Colonic mucosa (tissue), 4 donors: ENCODE results near the gene KREMEN2. TPM values are rescaled to one million over a fixed set of nuclear protein-coding genes. Genes with fewer than 3 reads are reported as not detected.

ENCODE experiments used
- DNase-seq: peaks from one replicate; pipeline ENCODE4 v3.0.0-alpha.2; 2020
- H3K27ac ChIP-seq: fragments of 200-600 bp; one replicate; pipeline ENCODE4 v1.8.0; 2021
- H3K27me3 ChIP-seq: fragments of 200-600 bp; one replicate; pipeline ENCODE4 v1.8.0; 2021
- H3K36me3 ChIP-seq: fragments of 200-600 bp; one replicate; pipeline ENCODE4 v1.8.0; 2021
- H3K4me1 ChIP-seq: fragments of 200-600 bp; one replicate; pipeline ENCODE4 v1.8.0; 2021; ENCODE audit warnings: mild to moderate bottlenecking
- H3K4me3 ChIP-seq: fragments of 200-600 bp; one replicate; pipeline ENCODE4 v1.8.0; 2021
- H3K9ac ChIP-seq, 2 donors: one replicate each; pipeline ENCODE4 v1.7.0; 2013; ENCODE audit warnings: control low read depth in 2 of 2, low read depth in 2 of 2, low read length in 2 of 2
- H3K9me3 ChIP-seq: fragments of 200-600 bp; one replicate; pipeline ENCODE4 v1.8.0; 2021
- CTCF ChIP-seq: fragments of 200-600 bp; IDR thresholded peaks from one replicate; pipeline ENCODE4 v1.8.0; 2022; ENCODE audit warnings: antibody characterized with exemption, mild to moderate bottlenecking
- intact Hi-C: fragments of 100-400 bp; cut with DNase I; formaldehyde crosslinking; loops from one replicate; pipeline ENCODE4 v1.14.1; 2022
- total RNA-seq, 2 donors: library from RNA; stranded (reverse); fragmentation: NEBNext Ultra II Directional in 1 of 2; extraction: Animal tissue kit (Norgen Biotek cat#: 25700) in 1 of 2; gene quantifications; one replicate each; pipeline ENCODE4 v1.2.1, GENCODE V29; 2021
- donor health status: healthy.
- donor health status: DM: no; HTN: no; CAD: no.
- donor health status: DM: no; HTN: no; CAD: no.

Gene KREMEN2
- total RNA-seq, 2 donors from 2014 or later, result 1.4 to 1.5 TPM

DNA sequence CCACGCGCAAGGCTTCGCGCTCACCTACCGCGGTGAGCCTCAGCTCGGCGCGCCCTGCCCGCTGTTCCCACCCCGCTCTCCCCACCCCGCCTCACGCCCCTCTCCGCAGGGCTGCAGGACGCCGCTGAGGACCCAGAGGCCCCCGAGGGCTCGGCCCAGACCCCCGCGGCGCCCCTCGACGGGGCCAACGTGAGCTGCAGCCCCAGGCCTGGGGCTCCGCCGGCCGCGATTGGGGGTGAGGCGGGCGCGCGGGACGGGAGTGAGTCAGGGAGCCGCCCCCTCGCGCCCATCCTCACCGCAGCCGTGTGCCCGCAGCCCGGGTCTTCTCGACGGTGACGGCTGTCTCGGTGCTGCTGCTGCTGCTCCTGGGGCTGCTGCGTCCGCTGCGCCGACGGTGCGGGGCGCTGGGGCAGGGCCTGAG lies 3.1 kb downstream of the KREMEN2 start:
- Histone ChIP-seq H3K36me3 (no peaks in the 10 kb centered on the region), H3K4me3 (peak overlapping the region; percentile 22), H3K9me3 (no peaks in the 10 kb centered on the region), H3K27me3 (peaks cover 55% of the 10 kb centered on the region), H3K27ac (no peak overlapping the region), H3K4me1 (peaks cover 37% of the 10 kb centered on the region), H3K9ac (peak overlapping the region in 1 of 2 donors; percentile 8)
- no peak for DNase-seq
- intact Hi-C loops, result no loop called here
- TF ChIP-seq CTCF, result no peak

- H3K27me3 ChIP-seq, result peaks cover 50% of the 10 kb centered on the region
- H3K9me3 ChIP-seq, result no peaks in the 10 kb centered on the region
- H3K36me3 ChIP-seq, result no peaks in the 10 kb centered on the region
- no peak for TF ChIP-seq CTCF
- H3K9ac ChIP-seq, result peak overlapping the region in 1 of 2 donors; percentile 24
- peaks cover 37% of the 10 kb centered on the region for H3K4me1 ChIP-seq
- no peak overlapping the region for H3K4me3 ChIP-seq
- no peak overlapping the region for H3K27ac ChIP-seq
- DNase-seq, result no peak
- intact Hi-C loops, result no loop called here
Measured at GRCh38 chr16:2967721-2968161, 3.7 kb downstream of the KREMEN2 start.

- no peak for TF ChIP-seq CTCF
- H3K4me1 ChIP-seq, result peaks cover 34% of the 10 kb centered on the region
- intact Hi-C loops, result no loop called here
- peaks cover 44% of the 10 kb centered on the region for H3K27me3 ChIP-seq
- H3K27ac ChIP-seq, result peak overlapping the region; percentile 44
- peak overlapping the region; percentile 84 for H3K4me3 ChIP-seq
- DNase-seq, result peak; percentile 72
- H3K9me3 ChIP-seq, result no peaks in the 10 kb centered on the region
- H3K9ac ChIP-seq, result peak overlapping the region; percentile 26 to 38
- no peaks in the 10 kb centered on the region for H3K36me3 ChIP-seq
Measured at GRCh38 chr16:2968368-2968737, 4.3 kb downstream of the KREMEN2 start.

- peak; percentile 89 for DNase-seq
- Histone ChIP-seq H3K27me3 (peaks cover 38% of the 10 kb centered on the region), H3K4me1 (peaks cover 29% of the 10 kb centered on the region), H3K36me3 (no peaks in the 10 kb centered on the region), H3K4me3 (peak within 1 kb of the TSS; percentile 84), H3K27ac (peak within 1 kb of the TSS; percentile 44), H3K9me3 (no peaks in the 10 kb centered on the region), H3K9ac (peak within 1 kb of the TSS; percentile 76 to 89)
- intact Hi-C loops, result no loop called here
- TF ChIP-seq CTCF, result no peak
Measured at GRCh38 chr16:2968738-2969544, 4.9 kb downstream of the KREMEN2 start, which contains the start of gene PAQR4. PAQR4 (plus strand) TSS chr16:2969348; CDS start chr16:2969675, 327 bp downstream.

DNA sequence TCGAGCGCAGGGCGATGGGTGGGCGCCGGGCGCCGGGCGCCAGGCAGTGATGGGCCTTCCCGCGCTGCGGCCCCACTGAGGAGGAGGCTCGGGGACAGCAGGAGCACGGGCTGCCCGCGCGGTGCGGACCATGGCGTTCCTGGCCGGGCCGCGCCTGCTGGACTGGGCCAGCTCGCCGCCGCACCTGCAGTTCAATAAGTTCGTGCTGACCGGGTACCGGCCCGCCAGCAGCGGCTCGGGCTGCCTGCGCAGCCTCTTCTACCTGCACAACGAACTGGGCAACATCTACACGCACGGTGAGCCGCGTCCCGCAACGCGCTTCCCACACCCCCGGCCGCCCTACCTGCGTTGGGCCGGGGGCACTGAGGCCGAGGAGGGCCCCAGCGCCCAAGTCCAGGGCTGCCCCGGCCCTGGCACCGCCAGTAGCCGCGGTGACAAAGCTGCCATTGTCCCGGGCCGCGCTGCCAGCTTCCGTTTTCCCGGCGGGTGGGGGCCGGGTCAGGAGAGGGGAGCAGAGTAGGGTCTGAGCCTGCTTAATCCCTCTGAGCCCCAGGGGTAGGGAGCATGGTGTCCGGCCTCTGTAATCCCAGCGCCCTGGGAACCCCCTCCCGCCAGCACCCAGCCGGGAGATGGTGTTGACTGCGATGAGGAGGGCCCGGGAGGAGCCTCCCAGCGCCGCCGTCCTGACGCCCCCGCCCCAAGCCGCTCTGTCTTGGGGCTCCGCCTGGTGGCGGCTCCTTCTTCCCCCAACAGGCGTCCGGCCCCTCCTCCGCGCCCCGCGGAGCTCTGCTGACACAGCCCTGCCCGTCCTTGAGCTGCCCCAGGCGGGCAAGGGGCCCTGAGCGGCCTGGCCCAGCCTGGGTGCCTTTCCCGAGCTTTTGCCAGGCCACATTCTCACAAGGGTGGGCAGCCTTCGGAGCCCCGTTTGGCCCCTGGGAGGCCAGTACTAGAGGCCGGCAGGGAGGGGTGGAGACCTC lies 5.8 kb downstream of the KREMEN2 start:
- intact Hi-C loops, result no loop called here
- Histone ChIP-seq H3K27me3 (peaks cover 29% of the 10 kb centered on the region), H3K9ac (peak overlapping the region; percentile 76 to 89), H3K36me3 (no peaks in the 10 kb centered on the region), H3K4me3 (peak overlapping the region; percentile 84), H3K27ac (peak overlapping the region; percentile 44), H3K4me1 (peaks cover 20% of the 10 kb centered on the region), H3K9me3 (no peaks in the 10 kb centered on the region)
- peak; percentile 73 for DNase-seq
- peak; percentile 42 for TF ChIP-seq CTCF
